Mesenchymal stem cell (in vitro differentiated cells and primary cell): ENCODE data around the gene CAMK2A.

ENCODE experiments used
- DNase-seq: peaks from one replicate; pipeline ENCODE4 v3.0.0-alpha.2; 2013
- H2AFZ ChIP-seq: one replicate; pipeline ENCODE4 v1.6.1; 2013; ENCODE audit warnings: low read depth, mild to moderate bottlenecking, control low read depth, inconsistent platforms, low read length, moderate library complexity
- H2AK5ac ChIP-seq: 2 replicates; pipeline ENCODE4 v1.6.1; 2013; ENCODE audit warnings: low read length, moderate library complexity, mild to moderate bottlenecking, inconsistent platforms; ENCODE audit not compliant: severe bottlenecking
- H2BK120ac ChIP-seq: one replicate; pipeline ENCODE4 v1.6.1; 2013; ENCODE audit warnings: low read depth, mild to moderate bottlenecking, inconsistent platforms, low read length, moderate library complexity
- H2BK12ac ChIP-seq, 2 experiments: one replicate each; pipeline ENCODE4 v1.6.1; 2013; ENCODE audit warnings: inconsistent platforms in 2 of 2, low read length in 2 of 2, mild to moderate bottlenecking in 2 of 2, moderate library complexity in 2 of 2, control low read depth in 1 of 2
- H2BK15ac ChIP-seq: one replicate; pipeline ENCODE4 v1.6.1; 2013; ENCODE audit warnings: mild to moderate bottlenecking, low read depth, inconsistent platforms; ENCODE audit not compliant: poor library complexity, severe bottlenecking
- H2BK5ac ChIP-seq: 2 replicates; pipeline ENCODE4 v1.6.1; 2013; ENCODE audit warnings: low read depth, mild to moderate bottlenecking, low read length, control low read depth, inconsistent platforms; ENCODE audit not compliant: poor library complexity, severe bottlenecking
- H3K14ac ChIP-seq, 2 experiments: one replicate each; pipeline ENCODE4 v1.6.1; 2013; ENCODE audit warnings: inconsistent platforms in 2 of 2, low read length in 2 of 2, control low read depth in 1 of 2, mild to moderate bottlenecking in 1 of 2, moderate library complexity in 1 of 2
- H3K18ac ChIP-seq, 2 experiments: one replicate each; pipeline ENCODE4 v1.6.1; 2013; ENCODE audit warnings: inconsistent platforms in 2 of 2, low read length in 2 of 2, control low read depth in 1 of 2, low read depth in 1 of 2, mild to moderate bottlenecking in 1 of 2
- H3K23ac ChIP-seq, 2 experiments: one replicate each; pipeline ENCODE4 v1.6.1; 2013; ENCODE audit warnings: inconsistent platforms in 2 of 2, low read length in 2 of 2, mild to moderate bottlenecking in 2 of 2, moderate library complexity in 2 of 2, control low read depth in 1 of 2
- H3K27ac ChIP-seq: 2 replicates; pipeline ENCODE4 v1.5.1; 2013; ENCODE audit warnings: mild to moderate bottlenecking, moderate library complexity, low read length, control low read depth, inconsistent platforms; ENCODE audit not compliant: poor library complexity, severe bottlenecking
- H3K27me3 ChIP-seq, 2 experiments: 2 replicates each; pipeline versions ENCODE4 v1.6.1 to v1.7.0; 2013; ENCODE audit warnings: low read length in 2 of 2, mild to moderate bottlenecking in 2 of 2, moderate library complexity in 2 of 2, control low read depth in 1 of 2, inconsistent platforms in 1 of 2; ENCODE audit not compliant: control insufficient read depth in 1 of 2, insufficient read depth in 1 of 2
- H3K36me3 ChIP-seq, 2 experiments: 2 replicates each; pipeline versions ENCODE4 v1.6.1 to v1.7.0; 2013; ENCODE audit warnings: low read length in 2 of 2, control low read depth in 1 of 2, inconsistent platforms in 1 of 2, low read depth in 1 of 2, mild to moderate bottlenecking in 1 of 2; ENCODE audit not compliant: insufficient read depth in 2 of 2, control insufficient read depth in 1 of 2
- H3K4ac ChIP-seq, 2 experiments: one replicate each; pipeline ENCODE4 v1.6.1; 2013; ENCODE audit warnings: inconsistent platforms in 2 of 2, low read length in 2 of 2, mild to moderate bottlenecking in 2 of 2, moderate library complexity in 2 of 2, control low read depth in 1 of 2, low read depth in 1 of 2
- H3K4me1 ChIP-seq: 2 replicates; pipeline ENCODE4 v1.6.1; 2013; ENCODE audit warnings: low read depth, low read length, control low read depth; ENCODE audit not compliant: control insufficient read depth, insufficient read depth
- H3K4me2 ChIP-seq: 2 replicates; pipeline ENCODE4 v1.6.1; 2013; ENCODE audit warnings: low read length, mild to moderate bottlenecking, inconsistent platforms; ENCODE audit not compliant: poor library complexity, severe bottlenecking
- H3K4me3 ChIP-seq, 2 experiments: 2 replicates each; pipeline versions ENCODE4 v1.5.1 to v1.7.0; 2013; ENCODE audit warnings: low read length in 2 of 2, mild to moderate bottlenecking in 2 of 2, control low read depth in 1 of 2, low read depth in 1 of 2; ENCODE audit not compliant: insufficient read depth in 1 of 2
- H3K79me1 ChIP-seq: replicated peaks from 2 replicates; pipeline ENCODE4 v1.6.1; 2013; ENCODE audit warnings: mild to moderate bottlenecking, control low read depth, low read length, inconsistent platforms; ENCODE audit not compliant: poor library complexity, severe bottlenecking
- H3K9ac ChIP-seq: 2 replicates; pipeline ENCODE4 v1.7.0; 2013; ENCODE audit warnings: mild to moderate bottlenecking, low read length, moderate library complexity
- H3K9me3 ChIP-seq: 2 replicates; pipeline ENCODE4 v1.7.0; 2013; ENCODE audit warnings: mild to moderate bottlenecking, low read length; ENCODE audit not compliant: control insufficient read depth
- H4K8ac ChIP-seq: one replicate; pipeline ENCODE4 v1.6.1; 2013; ENCODE audit warnings: inconsistent platforms, mild to moderate bottlenecking, low read length, moderate library complexity
- H4K91ac ChIP-seq: one replicate; pipeline ENCODE4 v1.6.1; 2013; ENCODE audit warnings: mild to moderate bottlenecking, low read length, inconsistent platforms
- WGBS: methylation state at CpG from one replicate; pipeline ENCODE4 v1.1.7; 2013; ENCODE audit warnings: mixed read lengths; 5-methylcytosine and 5-hydroxymethylcytosine counted together

Gene CAMK2A

GRCh38 chr5:150208187-150209098 is 81.1 kb downstream of the CAMK2A start:
- no peak overlapping the region for H3K14ac ChIP-seq
- H3K4me2 ChIP-seq, result no peak overlapping the region
- H2AFZ ChIP-seq, result no peak overlapping the region
- H3K18ac ChIP-seq, result no peak overlapping the region
- no peak overlapping the region for H4K91ac ChIP-seq
- H4K8ac ChIP-seq, result no peak overlapping the region
- no peak overlapping the region for H3K4me3 ChIP-seq
- H3K4me1 ChIP-seq, result peaks cover 17% of the 10 kb centered on the region
- H3K36me3 ChIP-seq, result no peaks in the 10 kb centered on the region
- H2BK15ac ChIP-seq, result no peak overlapping the region
- H3K23ac ChIP-seq, result no peak overlapping the region
- H2BK5ac ChIP-seq, result no peak overlapping the region
- no peaks in the 10 kb centered on the region for H3K79me1 ChIP-seq
- 73% methylated on average over 19 of the region's 19 CpGs for WGBS
- H3K4ac ChIP-seq, result peak overlapping the region in 1 of 2 experiments; percentile 17
- H3K27me3 ChIP-seq, result no peaks in the 10 kb centered on the region
- H3K9ac ChIP-seq, result peak overlapping the region; percentile 65
- DNase-seq, result peak; percentile 79
- no peak overlapping the region for H3K27ac ChIP-seq
- H2BK120ac ChIP-seq, result no peak overlapping the region
- H2BK12ac ChIP-seq, result no peak overlapping the region
- H2AK5ac ChIP-seq, result no peak overlapping the region
- no peaks in the 10 kb centered on the region for H3K9me3 ChIP-seq

DNA sequence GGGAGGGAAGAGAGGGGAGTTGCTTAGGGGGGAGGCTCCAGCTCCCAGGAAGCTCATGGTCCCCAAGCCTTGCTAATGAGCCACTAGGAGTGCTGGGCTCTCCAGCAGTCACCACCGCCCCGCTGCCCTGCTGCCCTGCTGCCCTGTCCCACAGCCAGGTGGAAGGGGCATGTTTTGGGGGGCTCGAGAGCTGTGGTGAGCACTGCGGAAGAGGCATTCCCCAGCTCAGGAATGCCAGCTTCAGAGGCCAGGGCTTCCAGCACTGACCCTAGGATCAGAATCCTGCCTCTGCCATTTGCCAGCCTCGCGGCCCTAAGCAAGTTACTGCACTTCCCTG is 82.8 kb downstream of the CAMK2A start:
- Histone ChIP-seq H3K36me3 (no peaks in the 10 kb centered on the region), H2AFZ (no peak overlapping the region), H3K4me3 (no peak overlapping the region), H3K27me3 (no peaks in the 10 kb centered on the region), H3K18ac (no peak overlapping the region), H2BK120ac (no peak overlapping the region), H3K4ac (no peak overlapping the region), H2AK5ac (no peak overlapping the region), H4K8ac (no peak overlapping the region), H3K79me1 (no peaks in the 10 kb centered on the region), H3K4me1 (peaks cover 17% of the 10 kb centered on the region), H2BK5ac (no peak overlapping the region), H3K4me2 (no peak overlapping the region), H2BK15ac (peak overlapping the region; percentile 37), H4K91ac (no peak overlapping the region), H3K9me3 (no peaks in the 10 kb centered on the region), H3K23ac (no peak overlapping the region), H2BK12ac (no peak overlapping the region), H3K9ac (no peak overlapping the region), H3K27ac (no peak overlapping the region), H3K14ac (peak overlapping the region in 1 of 2 experiments; percentile 80)
- 98% methylated on average over 4 of the region's 6 CpGs for WGBS
- no peak for DNase-seq

- 86% methylated on average over 5 of the region's 6 CpGs for WGBS
Observed at GRCh38 chr5:150206098-150206778, 83.3 kb downstream of the CAMK2A start.

DNA sequence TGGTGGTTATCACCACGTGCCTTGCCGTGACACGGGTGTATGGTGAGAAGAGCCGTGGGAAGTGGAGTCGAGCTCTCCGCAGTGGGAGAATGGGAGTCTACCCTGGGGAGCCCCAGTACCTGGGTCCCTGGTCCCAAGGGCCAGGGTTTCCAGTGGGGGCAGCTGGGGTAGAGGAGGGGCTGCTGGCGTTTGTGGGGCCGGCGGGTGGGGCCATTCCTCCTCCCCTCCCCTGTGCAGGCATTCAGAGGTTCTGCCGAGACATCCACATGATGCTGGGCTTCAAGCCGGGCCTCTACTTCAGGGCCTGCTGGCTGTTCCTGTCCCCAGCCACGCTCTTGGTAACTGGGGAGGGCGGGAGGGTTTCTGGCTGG is 85.0 kb downstream of the CAMK2A start:
- Histone ChIP-seq H2AFZ (no peak overlapping the region), H4K91ac (no peak overlapping the region), H2BK15ac (peak overlapping the region; percentile 13), H3K4me2 (no peak overlapping the region), H3K27me3 (peaks cover 0 to 4% of the 10 kb centered on the region in 2 experiments), H3K36me3 (no peaks in the 10 kb centered on the region), H3K9ac (no peak overlapping the region), H2AK5ac (no peak overlapping the region), H2BK120ac (no peak overlapping the region), H3K14ac (no peak overlapping the region), H4K8ac (no peak overlapping the region), H3K27ac (no peak overlapping the region), H3K9me3 (no peaks in the 10 kb centered on the region), H3K79me1 (no peaks in the 10 kb centered on the region), H2BK5ac (no peak overlapping the region), H3K4me1 (peaks cover 17% of the 10 kb centered on the region), H3K23ac (no peak overlapping the region), H3K4me3 (no peak overlapping the region), H2BK12ac (no peak overlapping the region), H3K18ac (no peak overlapping the region), H3K4ac (no peak overlapping the region)
- no peak for DNase-seq
- WGBS, result 89% methylated on average over 13 of the region's 13 CpGs

More at GRCh38 chr5:150206098-150206778, 83.3 kb downstream of the CAMK2A start:
- no peak overlapping the region for H2BK5ac ChIP-seq
- no peak overlapping the region for H3K27ac ChIP-seq
- no peaks in the 10 kb centered on the region for H3K27me3 ChIP-seq
- no peak for DNase-seq
- no peak overlapping the region for H3K4me2 ChIP-seq
- H3K18ac ChIP-seq, result no peak overlapping the region
- H3K23ac ChIP-seq, result no peak overlapping the region
- H2AK5ac ChIP-seq, result no peak overlapping the region
- H2AFZ ChIP-seq, result no peak overlapping the region
- peaks cover 17% of the 10 kb centered on the region for H3K4me1 ChIP-seq
- H3K14ac ChIP-seq, result no peak overlapping the region
- no peak overlapping the region for H3K4me3 ChIP-seq
- no peaks in the 10 kb centered on the region for H3K9me3 ChIP-seq
- no peak overlapping the region for H4K91ac ChIP-seq
- H2BK12ac ChIP-seq, result no peak overlapping the region
- no peak overlapping the region for H3K9ac ChIP-seq
- H3K79me1 ChIP-seq, result no peaks in the 10 kb centered on the region
- no peak overlapping the region for H2BK15ac ChIP-seq
- no peak overlapping the region for H4K8ac ChIP-seq
- no peaks in the 10 kb centered on the region for H3K36me3 ChIP-seq
- H2BK120ac ChIP-seq, result no peak overlapping the region
- H3K4ac ChIP-seq, result no peak overlapping the region
